ENCODE measurements around the gene CASP14. TPM values are rescaled to one million over a fixed set of nuclear protein-coding genes. Genes with fewer than 3 reads are reported as not detected.

CASP14 gene
- total and polyA plus RNA-seq, 2 of the 13 experiments (the other 11 are each of a cell fraction or from before 2014, with no cell fraction given): not detected

DNA sequence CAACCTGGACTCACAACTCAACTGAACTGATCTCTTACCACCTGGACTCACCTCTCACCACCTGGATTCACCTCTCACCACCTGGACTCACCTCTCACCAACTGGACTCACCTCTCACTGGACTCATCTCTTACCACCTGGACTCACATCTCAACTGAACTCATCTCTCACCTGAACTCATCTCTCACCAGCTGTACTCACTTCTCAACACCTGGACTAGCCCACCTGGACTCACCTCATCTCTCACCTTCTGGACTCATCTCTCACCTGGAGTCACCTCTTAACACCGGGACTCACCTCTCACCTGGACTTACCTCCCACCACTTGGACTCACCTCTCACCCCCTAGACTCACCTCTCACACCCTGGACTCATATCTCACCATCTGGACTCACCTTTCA, 7.3 kb upstream of the CASP14 start:
- Histone ChIP-seq H4K20me1 (ENCODE audit: insufficient read depth, low read length) (no peaks in the 10 kb centered on the region), H3K4me2 (ENCODE audit: low read depth, low read length) (no peak overlapping the region), H3K4me1 (ENCODE audit: insufficient read depth, low read length) (no peaks in the 10 kb centered on the region), H3K9me3 (ENCODE audit: low read length) (no peaks in the 10 kb centered on the region), H3K36me3 (replicated peaks in 1 of 2; ENCODE audit: control insufficient read depth in 1 of 2, insufficient read depth in 2 of 2, low read length in 2 of 2) (no peaks in the 10 kb centered on the region), H3K79me2 (ENCODE audit: insufficient read depth, low read length) (no peaks in the 10 kb centered on the region), H3K9ac (ENCODE audit: insufficient read depth, low read depth, low read length) (no peak overlapping the region), H3K4me3 (replicated peaks in 1 of 3; ENCODE audit: insufficient read depth in 1 of 3, low read depth in 2 of 3, low read length in 3 of 3) (no peak overlapping the region), H3K27ac (ENCODE audit: extremely low read length, insufficient read depth, low read length) (no peak overlapping the region), H3K27me3 (ENCODE audit: control insufficient read depth in 1 of 2, insufficient read depth in 2 of 2, low read length in 2 of 2) (peaks cover 0 to 6% of the 10 kb centered on the region in 2 experiments; a peak in 2 of 5 replicates), H2AFZ (ENCODE audit: low read length) (no peak overlapping the region)
- intact Hi-C loops (cut with micrococcal nuclease; ENCODE audit: unreplicated experiment) (no loop called here), in situ Hi-C loops (cut with HindIII; ENCODE audit: extremely low pct_ligation_motif_present, low pct_unique_long_range_greater_than_20kb) (no loop called here)
- POLR2A ChIA-PET: no interaction called here
- no peak for TF ChIP-seq POLR2AphosphoS5 (IDR thresholded peaks at IDR 0.05; ENCODE audit: low read depth, low read length)
- TF ChIP-seq HNRNPLL (IDR thresholded peaks at IDR 0.05; ENCODE audit: low read depth, low read length, poor library complexity, severe bottlenecking): no peak
- TF ChIP-seq, protein P1, sequence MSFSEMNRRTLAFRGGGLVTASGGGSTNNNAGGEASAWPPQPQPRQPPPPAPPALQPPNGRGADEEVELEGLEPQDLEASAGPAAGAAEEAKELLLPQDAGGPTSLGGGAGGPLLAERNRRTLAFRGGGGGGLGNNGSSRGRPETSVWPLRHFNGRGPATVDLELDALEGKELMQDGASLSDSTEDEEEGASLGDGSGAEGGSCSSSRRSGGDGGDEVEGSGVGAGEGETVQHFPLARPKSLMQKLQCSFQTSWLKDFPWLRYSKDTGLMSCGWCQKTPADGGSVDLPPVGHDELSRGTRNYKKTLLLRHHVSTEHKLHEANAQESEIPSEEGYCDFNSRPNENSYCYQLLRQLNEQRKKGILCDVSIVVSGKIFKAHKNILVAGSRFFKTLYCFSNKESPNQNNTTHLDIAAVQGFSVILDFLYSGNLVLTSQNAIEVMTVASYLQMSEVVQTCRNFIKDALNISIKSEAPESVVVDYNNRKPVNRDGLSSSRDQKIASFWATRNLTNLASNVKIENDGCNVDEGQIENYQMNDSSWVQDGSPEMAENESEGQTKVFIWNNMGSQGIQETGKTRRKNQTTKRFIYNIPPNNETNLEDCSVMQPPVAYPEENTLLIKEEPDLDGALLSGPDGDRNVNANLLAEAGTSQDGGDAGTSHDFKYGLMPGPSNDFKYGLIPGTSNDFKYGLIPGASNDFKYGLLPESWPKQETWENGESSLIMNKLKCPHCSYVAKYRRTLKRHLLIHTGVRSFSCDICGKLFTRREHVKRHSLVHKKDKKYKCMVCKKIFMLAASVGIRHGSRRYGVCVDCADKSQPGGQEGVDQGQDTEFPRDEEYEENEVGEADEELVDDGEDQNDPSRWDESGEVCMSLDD (CRISPR knock-in tag; IDR thresholded peaks at IDR 0.05; ENCODE audit: borderline replicate concordance): no peak
- no peak for TF ChIP-seq NFE2L2 (IDR thresholded peaks at IDR 0.05; ENCODE audit: low read length)
- TF ChIP-seq TOPORS (CRISPR knock-in tag; IDR thresholded peaks at IDR 0.05): no peak
- CTCF ChIA-PET (ENCODE audit: low intra/inter-chr PET ratio, low total read pairs): no interaction called here
- WGBS (ENCODE audit: low lambda C conversion rate): 7% methylated on average over 1 of the region's 1 CpG
- DNase-seq (ENCODE audit: low spot score) (no peak), ATAC-seq (no peak), FAIRE-seq (no peak)
- BruUV-seq (replicated peaks): no TSS peak

DNA sequence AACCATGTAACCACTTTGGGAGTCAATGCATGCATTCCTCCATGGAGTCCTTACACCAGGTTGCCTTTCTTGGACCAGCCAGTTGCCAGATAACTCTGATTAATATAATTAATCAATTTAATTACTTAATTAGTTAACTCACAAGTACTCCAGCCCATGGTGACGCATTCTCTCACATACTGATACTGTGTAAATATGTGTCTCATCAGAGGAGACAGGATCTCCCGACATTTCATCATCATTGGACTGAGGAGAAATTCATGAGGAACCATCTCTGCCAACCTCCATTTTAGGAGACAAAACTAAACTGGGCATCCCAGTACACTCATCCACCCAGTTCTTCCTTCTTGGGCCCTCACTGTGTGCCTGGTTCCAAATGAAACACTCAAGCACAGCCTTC, 6.5 kb upstream of the CASP14 start:
- in situ Hi-C loops (cut with HindIII; ENCODE audit: extremely low pct_ligation_motif_present, low pct_unique_long_range_greater_than_20kb) (no loop called here), intact Hi-C loops (cut with micrococcal nuclease; ENCODE audit: unreplicated experiment) (no loop called here)
- Histone ChIP-seq H3K36me3 (replicated peaks in 1 of 2; ENCODE audit: control insufficient read depth in 1 of 2, insufficient read depth in 2 of 2, low read length in 2 of 2) (no peaks in the 10 kb centered on the region), H4K20me1 (ENCODE audit: insufficient read depth, low read length) (no peaks in the 10 kb centered on the region), H3K4me2 (ENCODE audit: low read depth, low read length) (no peak overlapping the region), H3K9me3 (ENCODE audit: low read length) (no peaks in the 10 kb centered on the region), H3K4me3 (replicated peaks in 1 of 3; ENCODE audit: insufficient read depth in 1 of 3, low read depth in 2 of 3, low read length in 3 of 3) (no peak overlapping the region), H3K9ac (ENCODE audit: insufficient read depth, low read depth, low read length) (no peak overlapping the region), H2AFZ (ENCODE audit: low read length) (no peak overlapping the region), H3K27ac (ENCODE audit: extremely low read length, insufficient read depth, low read length) (no peak overlapping the region), H3K79me2 (ENCODE audit: insufficient read depth, low read length) (no peaks in the 10 kb centered on the region), H3K4me1 (ENCODE audit: insufficient read depth, low read length) (no peaks in the 10 kb centered on the region), H3K27me3 (ENCODE audit: control insufficient read depth in 1 of 2, insufficient read depth in 2 of 2, low read length in 2 of 2) (peaks cover 0 to 6% of the 10 kb centered on the region in 2 experiments; a peak in 2 of 5 replicates)
- DNase-seq (ENCODE audit: low spot score) (no peak), ATAC-seq (no peak), FAIRE-seq (no peak)
- ChIA-PET CTCF (ENCODE audit: low intra/inter-chr PET ratio, low total read pairs) (no interaction called here), POLR2A (no interaction called here)
- BruUV-seq (replicated peaks): no TSS peak
- WGBS (ENCODE audit: low lambda C conversion rate): 14% methylated on average over 2 of the region's 2 CpGs
- no peak for TF ChIP-seq NR2C2 (CRISPR knock-in tag; IDR thresholded peaks at IDR 0.05; ENCODE audit: borderline replicate concordance)
- no peak for TF ChIP-seq ZNF589 (CRISPR knock-in tag; conservative IDR thresholded peaks at IDR 0.05)
- TF ChIP-seq ZNF335 (CRISPR knock-in tag; IDR thresholded peaks at IDR 0.05): no peak
- TF ChIP-seq, protein P2, sequence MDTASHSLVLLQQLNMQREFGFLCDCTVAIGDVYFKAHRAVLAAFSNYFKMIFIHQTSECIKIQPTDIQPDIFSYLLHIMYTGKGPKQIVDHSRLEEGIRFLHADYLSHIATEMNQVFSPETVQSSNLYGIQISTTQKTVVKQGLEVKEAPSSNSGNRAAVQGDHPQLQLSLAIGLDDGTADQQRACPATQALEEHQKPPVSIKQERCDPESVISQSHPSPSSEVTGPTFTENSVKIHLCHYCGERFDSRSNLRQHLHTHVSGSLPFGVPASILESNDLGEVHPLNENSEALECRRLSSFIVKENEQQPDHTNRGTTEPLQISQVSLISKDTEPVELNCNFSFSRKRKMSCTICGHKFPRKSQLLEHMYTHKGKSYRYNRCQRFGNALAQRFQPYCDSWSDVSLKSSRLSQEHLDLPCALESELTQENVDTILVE (CRISPR knock-in tag; IDR thresholded peaks at IDR 0.05): no peak
- TF ChIP-seq ZNF230 (CRISPR knock-in tag; IDR thresholded peaks at IDR 0.05): no peak
- TF ChIP-seq RORA (CRISPR knock-in tag; IDR thresholded peaks at IDR 0.05): no peak
- no peak for TF ChIP-seq POLR2AphosphoS2 (IDR thresholded peaks at IDR 0.05; ENCODE audit: low read depth, low read length)
- TF ChIP-seq ZFP62 (CRISPR knock-in tag; IDR thresholded peaks at IDR 0.05): no peak
- no peak for TF ChIP-seq SPEN (CRISPR knock-in tag; IDR thresholded peaks at IDR 0.05; ENCODE audit: low read depth)
- TF ChIP-seq, protein P3, sequence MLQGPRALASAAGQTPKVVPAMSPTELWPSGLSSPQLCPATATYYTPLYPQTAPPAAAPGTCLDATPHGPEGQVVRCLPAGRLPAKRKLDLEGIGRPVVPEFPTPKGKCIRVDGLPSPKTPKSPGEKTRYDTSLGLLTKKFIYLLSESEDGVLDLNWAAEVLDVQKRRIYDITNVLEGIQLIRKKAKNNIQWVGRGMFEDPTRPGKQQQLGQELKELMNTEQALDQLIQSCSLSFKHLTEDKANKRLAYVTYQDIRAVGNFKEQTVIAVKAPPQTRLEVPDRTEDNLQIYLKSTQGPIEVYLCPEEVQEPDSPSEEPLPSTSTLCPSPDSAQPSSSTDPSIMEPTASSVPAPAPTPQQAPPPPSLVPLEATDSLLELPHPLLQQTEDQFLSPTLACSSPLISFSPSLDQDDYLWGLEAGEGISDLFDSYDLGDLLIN (CRISPR knock-in tag; IDR thresholded peaks at IDR 0.05; ENCODE audit: borderline replicate concordance): no peak
